HG02938 (cell line): Measurements from ENCODE around the gene GRID1.

ENCODE experiments used
- ATAC-seq: cut with Tn5 transposase; IDR thresholded peaks from one replicate; pipeline ENCODE4 v1.9.1; 2021; ENCODE audit warnings: mild to moderate bottlenecking, moderate library complexity; ENCODE audit not compliant: unreplicated experiment

Gene GRID1

DNA sequence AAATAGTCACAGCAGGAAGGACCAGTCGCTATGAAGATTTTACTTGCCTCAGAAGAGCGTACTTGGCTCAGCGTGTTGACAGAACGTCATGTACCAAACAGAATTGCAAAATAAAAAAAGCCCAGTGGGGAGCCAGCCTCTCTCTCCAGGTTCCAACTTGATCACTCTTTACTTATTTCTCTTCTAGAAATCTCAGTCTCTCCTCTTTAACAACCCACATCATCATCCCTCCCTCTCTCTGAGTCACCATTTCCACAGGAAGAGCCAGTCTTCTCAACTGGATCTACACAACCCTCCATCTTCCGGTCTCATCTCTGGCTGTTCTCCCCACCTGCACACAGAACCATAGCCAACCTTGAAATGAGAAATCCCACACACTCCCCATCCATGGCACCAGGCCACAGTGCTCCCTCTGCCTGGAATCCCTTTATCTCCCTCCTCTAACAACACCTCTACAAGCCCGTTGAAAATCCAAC is 718.3 kb downstream of the GRID1 start:
- ATAC-seq = no peak

DNA sequence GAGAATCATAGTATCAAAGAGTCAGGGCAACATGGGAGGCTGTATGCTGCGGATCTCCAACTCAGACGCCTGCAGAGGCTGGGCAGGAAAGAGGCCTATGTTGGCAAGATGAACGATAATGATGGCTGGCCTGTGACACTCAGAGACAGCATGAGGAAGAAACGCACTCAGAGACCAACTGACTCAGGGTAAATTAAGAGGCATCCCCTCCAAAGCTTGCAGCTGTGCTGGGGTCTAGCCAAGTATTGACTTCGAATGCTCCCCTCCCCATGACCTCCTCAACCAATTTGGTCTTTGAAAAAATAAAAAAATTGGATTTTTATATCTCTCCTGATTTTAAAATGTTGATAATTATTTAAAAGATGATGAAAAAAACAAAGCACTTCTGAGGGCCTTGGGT is 718.9 kb downstream of the GRID1 start:
- ATAC-seq = no peak

DNA sequence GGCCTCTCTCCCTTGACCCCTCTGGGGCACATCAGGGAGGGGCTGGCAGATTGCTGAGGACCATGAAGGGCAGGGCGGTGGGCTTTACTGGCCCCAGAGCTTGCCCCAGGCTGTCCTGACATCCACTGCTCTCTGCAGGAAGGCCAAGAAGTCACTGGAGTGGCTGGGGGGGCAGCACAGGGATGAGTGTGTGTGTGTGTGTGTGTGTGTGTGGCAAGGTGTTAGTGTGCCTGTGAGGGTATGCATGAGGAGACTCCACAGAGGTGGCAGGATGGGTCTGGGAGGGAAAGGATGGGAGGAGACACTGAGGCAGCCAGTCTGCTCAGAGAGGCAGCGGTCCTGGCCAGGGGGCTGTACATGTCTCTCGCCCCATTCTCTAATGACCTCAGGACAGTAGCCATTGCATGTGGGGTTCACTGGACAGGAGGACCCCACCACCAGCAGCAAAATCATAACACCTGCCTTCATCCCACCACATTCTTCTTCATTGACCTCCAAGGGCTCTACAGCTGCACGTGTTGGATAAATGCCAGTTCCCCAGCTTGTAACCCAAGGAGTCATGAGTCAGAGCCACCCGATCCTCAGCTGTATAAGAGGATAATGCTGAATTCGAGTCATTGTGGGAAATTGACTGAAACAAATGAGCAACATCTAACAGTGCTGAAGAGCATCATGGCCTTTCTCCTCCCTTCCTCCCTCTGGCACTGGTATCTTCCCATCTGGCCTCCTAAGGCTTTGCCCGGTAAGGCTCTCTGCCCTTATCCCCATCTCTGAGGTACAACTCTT is 720.5 kb downstream of the GRID1 start:
- no peak for ATAC-seq

DNA sequence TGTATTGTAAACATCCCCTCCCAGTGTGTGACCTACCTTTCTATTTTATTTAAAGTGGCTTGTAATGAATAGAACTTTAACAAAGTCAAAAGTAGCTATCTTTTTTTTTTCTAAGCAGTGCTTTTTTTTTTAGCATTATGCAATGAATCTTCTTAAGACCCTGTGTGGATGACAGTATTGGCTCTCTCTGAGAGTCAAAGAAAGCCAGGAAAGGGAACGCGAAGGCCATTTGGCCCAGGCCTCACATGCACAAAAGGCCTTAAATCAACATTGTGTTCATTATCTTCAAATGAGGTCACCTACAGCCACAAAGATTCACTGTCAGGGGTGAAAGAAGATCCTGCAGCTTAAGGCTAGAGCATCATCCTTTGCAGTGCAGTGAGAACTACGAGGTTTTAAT is 721.5 kb downstream of the GRID1 start:
- ATAC-seq = no peak

DNA sequence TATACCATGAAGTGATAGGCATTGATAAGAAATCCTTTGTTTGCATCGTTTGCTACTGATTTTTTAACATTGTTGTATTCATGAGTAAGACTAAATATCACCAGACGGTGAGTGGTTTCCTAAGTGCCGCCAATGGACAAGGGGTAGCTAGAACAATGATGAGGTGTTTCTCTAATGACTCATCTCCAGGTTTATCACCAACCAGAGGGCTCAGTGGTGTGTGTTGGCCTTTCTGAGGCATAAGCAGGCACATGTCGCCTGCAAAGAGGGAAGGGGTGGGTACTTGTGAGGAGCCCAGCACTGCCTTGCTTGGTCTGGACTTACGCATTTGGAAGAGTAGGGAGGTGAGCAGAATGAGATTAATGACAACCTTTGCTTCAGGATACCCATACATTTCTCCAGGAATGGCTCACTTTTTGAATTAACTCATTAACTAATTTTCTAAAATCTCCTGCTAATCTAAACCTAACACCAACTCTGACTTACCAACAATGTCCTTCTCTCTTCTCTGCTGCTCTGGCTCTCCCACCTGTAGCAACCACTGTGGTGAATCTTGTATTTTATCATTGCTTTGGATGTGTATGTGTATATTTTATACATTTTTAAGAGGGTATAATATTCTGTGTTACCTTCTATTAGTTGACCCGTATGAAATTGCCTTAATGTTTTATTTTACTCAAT is 722.6 kb downstream of the GRID1 start:
- no peak for ATAC-seq

DNA sequence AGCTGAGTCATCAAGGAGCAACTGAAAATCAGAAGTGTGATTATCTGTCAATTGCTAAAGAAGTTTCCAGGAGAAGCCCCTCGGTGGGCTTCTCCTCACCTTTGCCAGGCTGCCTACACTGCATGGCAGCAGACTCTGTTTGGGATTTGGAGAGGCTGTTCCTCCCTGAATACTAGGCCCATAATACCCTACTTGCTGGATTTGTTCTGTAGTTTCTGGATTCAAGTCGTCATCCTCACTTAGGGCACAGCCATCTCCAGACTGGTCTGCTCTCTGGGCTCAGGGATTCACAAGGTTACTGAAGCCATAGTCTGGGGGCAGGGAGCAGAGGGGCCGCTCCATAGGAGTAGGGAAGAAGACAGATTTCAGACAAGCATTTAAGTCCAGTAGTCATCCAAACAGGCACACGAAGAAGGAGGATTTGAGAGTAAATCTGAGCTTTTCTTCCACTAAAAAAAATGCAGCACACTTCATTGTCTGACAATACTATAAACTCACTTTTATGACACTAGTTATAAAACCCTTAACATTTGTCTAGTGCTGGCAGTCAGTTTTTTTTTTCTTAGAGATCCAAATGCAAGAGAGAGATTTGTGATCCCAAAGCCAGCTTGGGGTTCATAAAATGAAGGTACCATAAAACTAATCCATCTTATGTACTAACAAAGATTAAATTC is 723.3 kb downstream of the GRID1 start:
- ATAC-seq = no peak

DNA sequence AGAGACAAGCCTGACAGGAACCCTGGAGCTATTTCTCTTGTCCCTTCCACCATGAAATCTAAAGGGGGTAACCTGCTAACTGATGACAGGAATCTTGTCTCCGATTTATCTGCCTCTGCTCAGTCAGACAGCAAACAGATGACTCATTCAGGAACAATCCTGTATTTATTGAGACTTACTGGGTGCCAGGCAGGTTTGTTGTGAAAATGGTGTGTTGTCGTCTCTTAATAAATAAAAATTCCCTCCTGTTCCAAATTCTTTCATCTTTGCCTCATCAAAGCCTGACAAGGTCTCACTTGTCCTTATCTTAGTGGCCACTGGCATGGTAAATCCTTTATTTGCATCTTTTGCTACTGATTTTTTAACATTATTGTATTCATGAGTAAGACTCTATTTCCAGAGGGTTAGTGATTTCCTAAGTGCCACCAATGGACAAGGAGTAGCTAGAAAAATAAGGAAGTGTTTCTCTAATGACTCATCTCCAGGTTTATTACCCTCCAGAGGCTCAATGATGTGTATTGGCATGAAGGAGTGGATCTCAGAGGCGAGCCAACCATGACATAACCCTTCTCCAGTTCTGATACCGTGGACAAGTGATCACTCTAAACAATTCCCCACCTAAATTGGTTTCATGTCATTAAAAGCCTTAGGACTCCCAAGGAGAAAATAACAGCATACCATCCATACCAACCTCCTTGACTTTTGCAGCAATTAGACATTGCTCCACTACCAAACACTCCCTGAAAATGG is 724.0 kb downstream of the GRID1 start:
- no peak for ATAC-seq

DNA sequence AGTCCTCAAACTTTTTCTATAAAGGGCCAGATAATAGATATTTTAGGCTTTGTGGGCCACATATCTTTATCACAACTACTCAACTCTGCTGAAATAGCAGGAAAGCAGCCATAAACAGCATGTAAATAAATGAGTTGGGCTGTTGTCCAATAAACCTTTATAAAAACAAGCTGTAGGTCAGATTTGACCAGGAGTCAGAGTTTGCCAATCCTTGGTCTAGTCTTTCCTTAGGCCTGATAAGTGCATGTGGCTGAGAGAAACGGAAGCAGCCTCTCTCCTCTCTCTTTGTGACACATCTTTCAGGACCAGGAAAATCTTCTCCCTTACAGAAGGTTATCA is 724.5 kb downstream of the GRID1 start:
- ATAC-seq = no peak

DNA sequence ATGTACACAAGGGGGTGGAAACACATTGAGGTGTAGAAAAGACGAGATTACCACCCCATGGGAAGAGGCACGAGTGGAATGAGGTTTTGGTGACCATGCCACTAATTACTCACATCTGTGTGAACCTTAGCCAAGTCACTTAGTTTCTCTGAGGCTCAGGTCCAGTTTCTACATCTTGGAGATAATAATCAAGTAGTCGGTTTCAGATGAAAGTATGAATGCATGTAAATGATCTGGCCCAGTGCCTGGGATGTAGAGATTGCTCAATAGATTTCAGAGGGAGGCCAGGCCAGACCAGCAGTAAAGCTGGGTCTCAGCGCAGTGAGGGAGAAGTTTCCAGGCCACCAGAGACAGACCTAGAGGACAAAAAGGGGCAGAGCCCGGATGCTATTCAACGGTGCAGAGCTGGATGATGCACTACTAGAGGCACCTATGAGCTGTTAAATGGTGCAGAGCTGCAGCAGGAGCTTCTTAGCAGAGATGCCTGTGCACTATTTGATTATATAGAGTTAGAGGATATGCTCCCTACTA is 725.1 kb downstream of the GRID1 start:
- no peak for ATAC-seq

DNA sequence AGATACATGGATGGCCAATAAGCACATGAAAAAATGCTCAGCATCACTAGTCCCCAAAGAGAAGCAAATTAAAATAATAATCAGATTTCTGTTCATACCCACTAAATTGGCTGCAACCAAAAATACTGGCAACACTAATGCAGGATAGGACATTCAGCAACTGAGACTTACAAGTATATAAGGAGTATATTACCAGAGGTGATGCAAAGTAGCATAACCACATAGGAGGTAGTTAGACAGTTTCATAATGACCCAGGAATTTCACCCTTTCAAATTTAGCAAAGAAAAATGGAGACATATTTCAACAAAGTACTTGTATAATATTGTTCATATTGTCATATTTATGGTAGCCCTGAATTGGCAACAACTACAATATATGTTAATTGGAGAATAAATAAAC is 727.8 kb downstream of the GRID1 start:
- no peak for ATAC-seq

DNA sequence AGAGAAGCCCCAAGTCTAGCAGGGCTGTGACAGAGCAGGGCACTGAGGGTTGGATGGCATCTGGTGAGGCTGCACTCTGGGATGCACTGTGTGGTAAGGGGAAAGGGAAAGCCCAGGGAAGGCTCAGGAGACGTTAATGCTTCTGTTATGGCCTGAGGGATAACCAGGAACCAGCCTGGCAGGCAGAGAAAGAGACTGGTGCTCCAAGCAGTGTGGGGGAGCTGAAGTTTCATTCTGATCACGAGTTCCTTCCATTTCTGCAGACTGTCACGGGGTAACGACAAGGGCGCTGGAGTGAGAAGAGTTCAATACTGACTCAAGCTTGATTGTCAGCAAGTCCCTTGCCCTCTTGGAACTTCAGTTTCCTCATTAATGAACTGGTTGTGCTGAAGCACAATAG is 730.9 kb downstream of the GRID1 start:
- ATAC-seq = no peak

DNA sequence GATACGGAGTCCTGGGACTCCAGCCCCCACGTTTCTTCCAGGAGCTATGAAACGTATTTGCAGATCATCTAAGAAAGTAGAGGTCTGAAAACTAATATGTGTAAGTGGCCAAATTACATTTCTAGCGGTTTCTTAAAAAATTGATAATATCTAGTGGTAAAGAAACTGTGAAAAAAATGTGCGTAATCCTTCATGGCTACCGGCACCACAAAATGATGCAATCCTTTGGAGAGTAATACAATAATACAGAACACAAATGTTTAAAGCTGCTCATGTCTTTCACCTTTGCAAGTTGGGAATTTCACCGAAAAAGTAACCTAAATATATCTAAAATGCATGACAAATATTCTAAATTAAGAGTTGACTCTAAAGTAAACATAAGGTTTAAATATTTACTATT is 742.1 kb downstream of the GRID1 start:
- ATAC-seq = no peak

DNA sequence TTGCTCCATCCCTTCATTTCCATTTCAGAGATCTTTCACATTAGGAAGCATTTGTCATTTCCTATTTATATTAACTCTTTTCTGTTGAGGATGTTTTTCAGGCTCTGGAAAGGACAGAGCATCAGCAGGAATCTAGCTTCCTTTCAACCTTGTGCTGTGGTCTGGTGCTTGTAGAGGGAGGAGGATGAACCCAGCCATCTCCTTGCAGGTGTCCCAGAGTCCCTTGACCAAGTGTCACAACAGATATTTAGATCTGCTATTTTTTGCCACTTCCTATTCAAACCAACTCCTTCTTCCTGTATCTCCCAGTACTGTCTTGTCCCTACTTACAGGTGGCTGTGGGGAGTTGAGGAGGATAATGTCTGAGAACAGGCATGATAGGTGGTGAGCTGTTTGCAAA is 742.8 kb downstream of the GRID1 start:
- no peak for ATAC-seq

DNA sequence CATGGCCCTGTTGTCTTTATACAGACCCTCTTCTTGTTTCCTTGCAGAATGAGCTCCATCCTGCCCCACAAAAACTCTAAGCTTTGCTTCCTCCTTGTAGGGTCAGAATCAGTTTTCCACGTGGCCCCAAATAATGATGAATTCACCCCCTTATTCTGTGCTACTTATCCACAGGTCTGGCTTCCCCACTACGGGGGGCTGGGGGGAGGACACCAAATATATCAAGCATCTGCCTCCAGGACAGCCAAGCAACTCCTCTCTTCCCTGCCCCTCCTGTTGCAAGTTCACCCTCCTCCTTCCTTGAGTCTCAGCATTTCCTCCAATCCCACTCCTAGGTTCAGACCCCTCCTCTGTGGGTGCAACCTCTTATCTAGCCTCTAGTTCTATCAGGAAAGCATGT is 743.3 kb downstream of the GRID1 start:
- no peak for ATAC-seq

DNA sequence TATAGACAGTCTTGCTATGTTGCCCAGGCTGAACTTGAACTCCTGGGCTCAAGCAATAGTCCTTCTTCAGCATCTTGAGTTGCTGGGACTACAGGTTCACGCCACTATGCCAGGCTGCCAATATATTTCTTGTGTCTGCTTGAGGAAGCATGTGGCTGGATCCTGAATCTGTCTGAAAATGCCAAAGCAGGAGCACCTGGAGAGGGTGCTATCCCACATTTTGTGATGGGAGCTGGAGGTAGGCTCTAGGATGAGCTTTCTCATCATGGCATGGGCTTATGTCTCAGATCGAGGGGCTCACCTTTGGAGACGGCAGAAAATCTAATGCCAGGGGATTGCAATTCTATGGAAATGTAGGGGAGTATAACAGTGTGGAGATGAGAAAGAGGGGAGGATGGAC is 744.2 kb downstream of the GRID1 start:
- ATAC-seq = no peak

DNA sequence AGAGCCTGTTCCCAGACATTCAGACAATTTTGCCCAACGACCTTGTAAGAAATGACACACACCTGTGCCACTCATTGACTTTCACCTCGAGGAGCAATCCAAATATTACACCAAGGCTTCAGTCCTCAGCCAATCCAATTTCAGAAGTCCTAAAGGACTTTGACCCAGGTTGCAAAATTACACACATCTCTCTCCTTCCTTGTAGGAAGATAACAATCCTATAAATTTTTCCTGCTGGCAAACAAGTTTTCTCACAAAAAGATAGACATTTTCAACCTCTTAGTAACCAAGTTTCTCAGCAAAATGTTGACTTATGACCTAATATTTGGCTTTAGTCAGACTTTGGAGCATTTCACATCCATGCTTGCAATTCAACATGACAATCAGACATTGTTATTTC is 745.0 kb downstream of the GRID1 start:
- ATAC-seq = no peak

DNA sequence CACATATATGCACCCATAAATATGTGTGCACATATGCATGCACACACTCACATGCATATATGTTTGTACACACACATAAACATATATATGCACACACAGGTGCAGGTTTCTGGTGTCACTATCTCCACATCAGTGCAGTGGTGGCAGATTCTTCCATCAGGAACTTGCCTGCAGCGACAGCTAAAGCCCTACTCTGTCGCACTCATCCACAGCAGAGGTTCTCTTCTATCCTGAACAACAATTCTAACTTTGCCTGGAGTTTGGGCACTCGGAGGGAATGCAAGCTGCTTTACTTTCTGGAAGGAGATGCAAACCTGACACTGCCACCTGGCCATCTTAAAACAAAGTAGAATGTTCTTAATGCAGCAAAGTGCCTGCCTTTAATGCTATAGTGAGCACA is 745.8 kb downstream of the GRID1 start:
- no peak for ATAC-seq

DNA sequence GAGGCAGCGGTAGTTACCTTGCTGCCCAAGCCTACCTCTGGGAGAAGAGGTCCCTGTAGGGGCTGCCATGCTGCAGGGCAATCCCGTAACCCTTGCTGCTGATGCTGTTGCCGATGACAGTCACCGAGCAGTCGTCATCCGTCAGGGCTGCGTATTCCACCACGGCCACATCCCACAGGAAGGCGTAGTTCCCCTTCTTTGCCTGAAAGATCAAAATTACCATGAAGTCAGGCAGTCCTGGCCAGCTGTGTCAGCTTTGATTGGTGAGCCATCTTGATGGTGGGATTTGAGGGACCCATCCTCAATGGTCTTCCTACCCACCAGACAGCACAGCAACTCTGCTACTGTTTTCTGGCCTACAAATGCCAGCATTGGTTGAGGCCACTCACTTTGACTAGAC is 746.8 kb downstream of the GRID1 start:
- no peak for ATAC-seq

DNA sequence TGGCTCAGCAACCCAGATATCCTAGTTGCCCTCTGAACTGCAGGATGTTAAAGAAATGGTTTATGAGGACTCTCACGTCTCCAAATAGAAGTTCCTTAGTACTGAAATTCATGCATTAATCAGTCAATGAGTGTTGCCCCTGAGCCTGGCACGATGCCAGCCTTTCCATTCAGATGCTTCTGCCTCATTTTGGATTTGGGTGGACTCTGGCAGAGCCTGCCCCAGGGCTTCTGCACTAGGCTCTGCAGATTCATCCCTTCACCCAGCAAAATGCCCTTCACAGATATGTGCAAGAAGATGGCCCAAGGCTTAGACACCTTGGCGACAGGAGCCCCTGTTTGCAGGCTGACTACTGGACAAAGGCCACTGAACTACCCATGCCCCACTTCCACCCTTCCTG is 747.8 kb downstream of the GRID1 start:
- no peak for ATAC-seq

DNA sequence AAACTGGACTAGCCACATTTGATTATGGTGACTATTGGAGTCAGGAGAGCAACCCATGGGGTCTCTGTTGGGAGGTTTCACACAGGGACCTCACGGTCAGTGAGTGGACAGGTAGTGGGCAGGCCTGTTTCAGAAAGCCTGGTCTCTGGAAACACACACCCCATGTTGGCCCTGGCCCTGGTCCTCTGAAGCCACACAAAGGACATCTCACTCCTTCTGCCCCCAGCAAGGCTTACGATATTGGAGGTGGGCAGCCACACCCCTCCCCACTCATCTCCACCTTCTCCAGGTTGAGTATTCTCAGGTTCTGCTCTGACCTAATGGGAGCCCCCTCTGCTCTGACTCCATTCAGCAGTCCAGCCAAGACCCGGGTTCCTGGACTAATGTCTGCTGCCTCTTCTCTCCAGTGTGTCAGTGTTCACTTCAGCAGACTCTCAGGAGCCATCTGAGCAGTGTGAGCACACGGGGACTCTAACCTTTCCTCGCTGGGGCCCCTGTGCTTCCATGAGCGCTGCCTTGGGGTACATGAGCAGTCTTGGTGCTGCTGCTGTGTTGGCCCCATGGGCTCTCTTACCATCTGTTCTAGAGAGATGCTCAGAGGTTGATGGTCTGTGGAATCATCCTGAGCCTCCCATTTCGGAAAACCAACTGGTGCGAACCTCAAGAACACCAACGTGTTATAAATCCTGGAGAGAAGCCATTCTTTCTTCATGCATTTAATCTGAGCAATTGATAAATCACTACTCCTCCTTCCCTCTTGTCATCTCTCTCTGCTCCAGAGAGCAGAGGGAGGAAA is 748.6 kb downstream of the GRID1 start:
- ATAC-seq = no peak
